GM18520 (cell line): ENCODE results near the gene TRIM41.
"Not testable (repeated sequence)": the region's sequence is repeated elsewhere in the genome, so short reads cannot be mapped to it uniquely, and the experiment has no call there.

Experiments used
- ATAC-seq: cut with Tn5 transposase; IDR thresholded peaks from one replicate; pipeline ENCODE4 v1.9.1; 2021; ENCODE audit not compliant: unreplicated experiment

TRIM41 gene

DNA sequence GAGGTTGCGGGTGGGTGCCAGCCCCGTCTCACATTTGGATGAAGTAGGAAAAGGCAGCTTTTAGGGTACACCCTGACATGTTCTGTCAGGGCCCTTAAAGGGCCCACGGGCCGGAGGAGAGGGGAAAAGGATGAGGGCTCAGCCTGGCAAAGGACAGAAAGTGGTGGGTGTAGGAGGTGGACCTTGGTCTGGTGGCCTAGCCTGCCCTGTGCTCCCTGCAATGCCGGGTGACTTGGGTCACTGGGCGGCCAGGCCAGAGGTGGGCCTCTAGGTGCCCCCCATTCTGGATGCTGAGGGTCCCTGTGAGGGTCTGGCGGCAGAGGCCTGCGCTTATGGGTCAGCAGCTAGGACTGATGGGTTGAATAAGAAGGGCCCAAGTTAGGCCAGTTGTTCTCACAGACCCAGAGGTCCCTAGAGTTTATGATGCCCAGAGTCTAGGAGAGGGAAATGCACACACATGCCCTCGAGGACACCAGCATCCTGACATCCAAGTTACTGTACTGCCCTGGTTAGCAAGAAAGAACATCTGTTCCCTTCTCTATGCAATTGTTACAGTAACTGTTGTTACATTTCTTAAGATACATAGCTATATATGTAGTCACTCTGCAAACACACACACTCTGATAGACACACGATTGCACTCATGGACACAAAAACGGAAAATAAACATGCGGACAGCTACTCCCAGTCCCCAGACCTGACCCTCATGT is 30.6 kb upstream of the TRIM41 start:
- ATAC-seq: no peak

DNA sequence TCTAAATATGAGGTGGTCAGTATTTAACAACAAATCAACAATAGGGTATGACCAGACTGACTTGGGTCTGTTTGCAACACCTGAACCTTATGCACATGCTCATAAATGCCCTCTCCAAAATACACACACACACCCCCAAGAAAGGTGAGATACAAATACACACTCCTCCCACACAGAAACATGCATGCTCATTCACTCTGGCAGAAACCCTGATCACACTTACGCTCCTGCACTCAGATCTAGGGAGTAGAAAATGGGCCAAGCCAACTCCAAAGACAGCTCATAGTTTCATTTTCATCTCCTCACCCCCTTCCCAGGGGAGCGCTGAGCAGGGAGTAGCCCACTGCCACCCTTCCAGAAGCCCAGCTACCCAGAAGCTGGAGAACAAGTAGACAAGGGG is 29.4 kb upstream of the TRIM41 start:
- ATAC-seq: no peak

- no peak for ATAC-seq
These were observed 28.4 kb upstream of the TRIM41 start for GRCh38 chr5:181194489-181195248.

GRCh38 chr5:181195249-181195761 is 27.8 kb upstream of the TRIM41 start:
- ATAC-seq: no peak

DNA sequence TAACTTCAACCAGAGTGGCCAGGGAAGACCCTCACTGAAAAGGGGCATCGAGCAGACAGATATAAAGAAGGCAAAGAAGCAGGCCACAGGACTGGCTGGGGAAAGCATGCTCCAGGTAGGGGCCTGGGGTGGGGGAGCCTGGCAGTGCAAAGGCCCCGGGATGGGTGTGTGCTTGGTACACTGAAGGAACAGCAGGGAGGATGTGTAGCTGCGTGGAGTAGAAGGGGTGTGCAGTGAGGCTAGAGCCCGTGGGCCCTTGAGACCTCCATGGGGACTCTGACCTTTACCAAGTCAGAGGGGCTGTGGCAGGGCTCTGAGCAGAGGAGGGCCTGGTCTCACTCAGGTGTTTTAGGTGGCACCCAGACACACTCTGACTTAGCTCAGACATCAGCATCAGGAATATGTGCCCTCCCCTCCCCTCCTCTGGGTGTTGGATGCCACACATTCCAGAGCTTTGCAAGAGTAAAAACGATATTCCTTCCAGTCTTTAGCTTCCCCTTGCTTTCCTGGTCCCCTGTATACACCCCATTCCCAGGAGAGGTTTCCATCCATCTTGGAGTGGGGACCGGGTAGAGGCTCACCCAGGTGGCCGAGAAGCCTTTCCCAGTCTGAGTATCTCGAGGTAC is 25.6 kb upstream of the TRIM41 start:
- no peak for ATAC-seq

DNA sequence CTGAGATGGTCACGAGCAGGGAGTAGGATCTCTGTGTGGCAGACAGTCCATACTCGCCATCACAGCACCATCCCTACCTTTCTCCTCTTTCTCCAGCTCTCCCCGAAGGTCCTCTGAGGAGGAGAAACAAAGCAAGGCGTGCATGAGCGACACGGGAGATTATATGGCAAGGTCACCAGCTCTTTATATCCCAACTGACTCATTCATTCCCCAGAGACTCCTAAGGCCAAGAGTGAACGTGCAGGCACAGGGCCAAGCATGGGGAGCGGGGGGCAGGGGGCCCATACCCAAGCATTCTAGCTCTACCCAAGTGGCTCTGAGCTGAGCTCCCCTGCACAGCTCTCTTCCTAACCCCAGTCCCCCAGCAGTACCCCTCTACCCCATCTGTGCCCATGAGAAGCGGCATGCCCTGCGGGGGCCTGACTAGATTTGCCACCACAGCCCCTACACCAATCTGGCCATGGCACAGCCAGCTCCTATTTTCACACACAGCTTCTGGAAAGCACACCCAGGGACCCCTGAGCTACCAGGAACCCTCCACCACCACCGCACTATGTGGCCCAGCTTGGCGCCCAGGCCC is 24.9 kb upstream of the TRIM41 start:
- no peak for ATAC-seq

GRCh38 chr5:181198905-181199519 is 24.1 kb upstream of the TRIM41 start:
- peak; percentile 67 for ATAC-seq

DNA sequence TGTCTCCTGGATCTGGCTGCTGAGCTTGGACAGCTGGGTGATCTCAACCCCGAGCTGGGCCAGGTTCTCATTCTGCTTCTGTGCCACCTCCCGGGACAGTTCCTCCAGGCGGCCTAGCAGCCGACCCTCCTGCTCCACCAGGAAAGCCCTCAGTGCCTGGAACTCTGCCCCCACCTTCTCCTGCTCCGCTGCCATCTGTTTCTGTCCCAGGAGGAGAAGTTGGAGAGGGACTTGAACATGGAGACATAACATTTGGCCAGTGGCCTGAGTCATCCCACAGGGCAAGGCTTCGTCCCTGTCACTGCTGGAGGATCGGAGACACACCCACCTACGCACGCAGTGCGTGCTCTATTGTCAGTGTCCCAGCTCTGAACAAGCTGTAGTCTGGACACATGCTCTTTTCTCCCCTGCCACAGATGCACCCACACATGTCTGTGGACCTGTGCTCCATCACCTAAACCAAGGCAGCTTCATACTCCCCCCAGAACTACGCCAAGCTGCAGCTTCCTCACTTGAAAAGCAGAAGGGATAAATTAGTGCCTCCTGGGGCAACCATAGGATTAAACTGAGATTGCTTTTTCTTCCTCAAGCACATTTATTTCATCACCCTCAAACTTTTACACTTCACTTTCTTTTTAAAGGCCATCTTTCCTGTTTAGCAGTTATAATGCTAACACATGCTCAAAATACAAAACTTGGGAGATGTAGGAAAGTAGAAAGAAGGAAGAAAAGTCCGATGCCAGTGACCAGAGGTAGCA is 23.0 kb upstream of the TRIM41 start:
- no peak for ATAC-seq

GRCh38 chr5:181200816-181201215 is 22.3 kb upstream of the TRIM41 start:
- ATAC-seq: no peak

- no peak for ATAC-seq
These were observed 19.9 kb upstream of the TRIM41 start for GRCh38 chr5:181203093-181203711.

GRCh38 chr5:181203777-181204112 is 19.3 kb upstream of the TRIM41 start:
- no peak for ATAC-seq

DNA sequence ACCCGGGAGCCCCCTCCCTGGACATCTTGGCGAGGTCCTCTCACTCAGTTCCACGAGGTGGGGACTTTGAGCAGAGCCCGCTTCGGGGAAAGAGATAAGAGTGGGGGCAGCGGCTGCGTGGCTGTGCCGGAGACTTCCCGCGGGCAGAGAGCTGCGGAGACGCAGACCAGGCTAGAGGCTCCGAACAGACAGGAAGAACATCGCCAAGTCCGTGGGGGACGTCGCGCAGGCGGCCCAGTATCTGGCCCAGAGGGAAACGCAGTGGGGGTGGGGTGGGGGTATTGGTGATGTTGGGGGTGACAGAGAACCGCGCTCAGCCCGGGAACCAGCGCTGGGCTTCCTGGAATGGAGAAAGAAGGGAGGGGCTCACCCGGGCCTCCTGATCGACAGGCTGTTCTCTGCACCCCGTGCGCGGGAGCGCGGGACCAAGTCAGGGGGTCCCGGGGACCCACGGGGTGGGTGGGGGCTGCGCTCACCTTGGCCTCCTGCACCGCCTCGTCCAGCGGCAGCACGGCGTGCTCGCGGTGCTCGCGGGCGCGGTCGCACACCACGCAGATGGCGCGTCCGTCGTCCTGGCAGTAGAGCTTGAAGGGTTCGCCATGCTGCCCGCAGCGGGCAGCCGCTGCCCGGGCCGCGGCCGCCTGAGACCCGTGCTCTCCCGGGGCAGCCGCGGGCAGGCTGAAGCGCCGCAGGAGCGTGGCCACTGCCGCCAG is 18.8 kb upstream of the TRIM41 start:
- ATAC-seq: no peak

DNA sequence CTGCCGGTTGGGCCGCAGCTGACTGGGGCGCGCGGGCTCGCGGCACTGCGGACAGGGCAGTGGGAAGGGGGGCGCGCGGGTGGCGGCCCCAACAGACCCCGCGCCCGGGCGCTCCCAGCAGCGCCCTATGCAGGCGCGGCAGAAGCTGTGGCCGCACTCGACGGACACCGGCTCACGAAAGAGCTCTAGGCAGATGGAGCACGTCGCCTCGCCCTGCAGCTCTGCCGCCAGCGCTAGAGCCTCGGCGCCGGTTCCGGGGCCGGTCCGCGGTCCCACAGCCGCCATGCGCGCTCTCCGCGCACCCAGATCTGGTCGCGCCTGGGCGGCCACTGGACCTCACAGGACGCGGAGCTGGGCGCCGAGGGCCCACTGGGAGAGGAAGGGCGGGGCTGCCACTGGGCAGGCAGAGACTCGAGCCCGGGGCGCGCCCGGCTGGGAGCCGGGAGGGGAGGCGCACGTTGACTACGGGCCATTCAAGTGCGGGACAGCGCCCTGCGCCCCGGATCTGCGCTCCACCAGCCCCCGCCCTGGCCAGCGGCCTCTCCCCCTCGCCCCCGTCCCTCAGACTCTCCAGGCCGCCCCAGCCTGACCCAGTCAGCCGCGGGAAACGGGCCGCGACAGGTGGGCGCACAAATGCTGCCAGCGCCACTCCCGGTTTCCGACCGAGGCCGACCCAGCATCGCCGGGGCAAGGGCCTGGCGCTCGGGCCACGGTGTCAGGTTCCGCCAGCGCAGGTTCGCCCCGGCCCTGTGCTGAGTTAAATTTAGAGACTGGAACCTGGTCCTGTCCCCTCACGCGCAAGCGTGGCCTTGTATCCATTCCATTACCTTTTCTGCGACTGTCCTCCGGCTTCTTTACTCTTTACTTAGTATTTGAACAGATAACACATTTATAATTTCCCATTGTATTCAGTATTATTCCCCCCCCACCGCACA is 18.0 kb upstream of the TRIM41 start, which contains the start of gene TRIM7:
Gene TRIM7, minus strand, starts transcription at position 371 of the 935 bp plus-strand sequence. Its CDS starts 86 bp downstream, at position 285.
- ATAC-seq: no peak

- ATAC-seq: no peak
These were observed 17.1 kb upstream of the TRIM41 start for GRCh38 chr5:181205761-181206649.

DNA sequence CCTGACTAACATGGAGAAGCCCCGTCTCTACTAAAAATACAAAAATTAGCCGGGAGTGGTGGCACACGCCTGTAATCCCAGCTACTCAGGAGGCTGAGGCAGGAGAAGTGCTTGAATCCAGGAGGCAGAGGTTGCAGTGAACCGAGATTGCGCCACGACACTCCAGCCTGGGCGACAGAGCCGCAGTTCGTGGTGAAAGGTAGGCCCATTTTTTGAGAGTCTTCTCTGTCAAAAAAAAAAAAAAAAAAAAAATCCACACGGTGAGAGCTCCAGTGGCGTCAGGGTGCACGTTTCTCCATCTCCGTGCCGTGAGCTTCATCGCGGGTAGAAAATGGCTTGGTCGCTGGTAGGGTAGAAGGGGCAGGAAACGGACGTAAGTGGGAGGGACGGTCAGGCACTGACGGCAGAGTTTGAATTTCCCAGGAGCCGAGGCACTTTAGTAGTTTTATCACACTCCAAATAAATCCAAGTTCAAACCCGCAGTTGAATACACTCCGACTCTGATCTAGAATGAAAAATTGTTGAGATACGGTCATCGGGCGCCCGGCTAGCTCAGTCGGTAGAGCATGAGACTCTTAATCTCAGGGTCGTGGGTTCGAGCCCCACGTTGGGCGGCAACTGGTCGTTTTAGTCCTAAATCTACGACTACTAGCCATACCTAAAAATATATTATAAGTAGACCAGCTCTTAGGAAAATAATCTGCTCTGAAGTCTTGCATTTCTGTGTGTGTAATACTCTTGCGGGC is 15.7 kb upstream of the TRIM41 start:
- peak; percentile 49 for ATAC-seq

DNA sequence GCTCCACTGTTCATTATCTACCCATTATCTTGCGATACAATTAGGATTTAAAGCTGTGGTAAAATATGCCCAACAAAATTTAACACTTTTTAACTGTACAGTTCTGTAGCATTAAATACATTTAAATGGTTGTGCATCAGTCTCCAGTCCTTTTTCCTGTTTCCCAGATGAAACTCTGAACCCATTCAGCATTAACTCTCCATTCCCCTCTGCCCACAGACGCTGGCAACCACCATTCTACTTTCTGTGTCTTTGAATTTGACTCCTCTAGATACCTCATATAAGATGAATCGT is 15.2 kb upstream of the TRIM41 start:
- ATAC-seq: no peak

- ATAC-seq: not testable (repeated sequence)
These were observed 14.1 kb upstream of the TRIM41 start for GRCh38 chr5:181209006-181209405.
